ENCODE results near the gene METTL23. TPM values are rescaled to one million over a fixed set of nuclear protein-coding genes. Genes with fewer than 3 reads are reported as not detected.

The METTL23 gene
- total and polyA plus RNA-seq, 2 of the 8 experiments (the other 6 are each of a cell fraction or from before 2014, with no cell fraction given), result 36.1 to 60.2 TPM

- TF ChIP-seq CHD7 (IDR thresholded peaks at IDR 0.05; ENCODE audit: insufficient replicate concordance, low read length), result no peak
- no peak for TF ChIP-seq CEBPB (IDR thresholded peaks at IDR 0.05; ENCODE audit: low read depth, low read length)
- TF ChIP-seq EP300 (IDR thresholded peaks at IDR 0.05; ENCODE audit: borderline replicate concordance in 1 of 2, low read depth in 2 of 2, low read length in 2 of 2), result no peak
- TF ChIP-seq TAF1 (IDR thresholded peaks at IDR 0.05; ENCODE audit: low read depth, low read length), result no peak
- TF ChIP-seq BCL11A (IDR thresholded peaks at IDR 0.05; ENCODE audit: low read depth in 2 of 2, low read length in 2 of 2), result no peak
- TF ChIP-seq YY1 (IDR thresholded peaks at IDR 0.05; ENCODE audit: low read depth, low read length), result no peak
- TF ChIP-seq KDM1A (IDR thresholded peaks at IDR 0.05; ENCODE audit: borderline replicate concordance, low read length), result no peak
- no peak for TF ChIP-seq JUND (IDR thresholded peaks at IDR 0.05; ENCODE audit: low read length)
- TF ChIP-seq SAP30 (IDR thresholded peaks at IDR 0.05; ENCODE audit: insufficient read depth, insufficient replicate concordance, low read length), result no peak
These were observed 21.2 kb downstream of the METTL23 start (continued) for GRCh38 chr17:76747716-76748363.
